Psoas muscle (tissue), 8 donors: Measurements from ENCODE around the gene PLPPR1. TPM values are rescaled to one million over a fixed set of nuclear protein-coding genes. Genes with fewer than 3 reads are reported as not detected.

Experiments
- ATAC-seq, 4 donors: fragments of 200-7000 bp; cut with Tn5 transposase; one replicate each; pipeline ENCODE4 v1.9.1; 2020; ENCODE audit warnings: moderate library complexity in 3 of 4, mild to moderate bottlenecking in 2 of 4
- DNase-seq, 2 donors: peaks; one replicate each; pipeline ENCODE4 v3.0.0-alpha.2; 2020
- H3K27ac ChIP-seq: fragments of 200-600 bp; one replicate; pipeline ENCODE4 v1.8.0; 2022
- H3K27me3 ChIP-seq, 3 donors: fragments of 200-600 bp in 1 of 3; one replicate each; pipeline versions ENCODE4 v1.6.1 to v1.8.0; 2013 to 2022; ENCODE audit warnings: low read length in 2 of 3, mild to moderate bottlenecking in 2 of 3, moderate library complexity in 1 of 3; ENCODE audit not compliant: insufficient read depth in 3 of 3
- H3K36me3 ChIP-seq, 2 donors: fragments of 200-600 bp in 1 of 2; one replicate each; pipeline versions ENCODE4 v1.6.1 to v1.8.0; 2013 to 2022; ENCODE audit warnings: low read depth in 1 of 2, mild to moderate bottlenecking in 1 of 2, moderate library complexity in 1 of 2; ENCODE audit not compliant: insufficient read depth in 1 of 2
- H3K4me1 ChIP-seq: fragments of 200-600 bp; one replicate; pipeline ENCODE4 v1.8.0; 2022
- H3K4me3 ChIP-seq: fragments of 200-600 bp; one replicate; pipeline ENCODE4 v1.8.0; 2022; ENCODE audit warnings: mild to moderate bottlenecking
- H3K9me3 ChIP-seq: fragments of 200-600 bp; one replicate; pipeline ENCODE4 v1.8.0; 2022
- CTCF ChIP-seq: fragments of 200-600 bp; IDR thresholded peaks from one replicate; pipeline ENCODE4 v1.8.0; 2022; ENCODE audit warnings: antibody characterized with exemption
- WGBS, 3 donors: extraction: QIAGEN DNeasy Blood & Tissue Kit; methylation state at CpG; one replicate each; pipeline versions ENCODE4 v1.1.6 to v1.1.7; 2013; 5-methylcytosine and 5-hydroxymethylcytosine counted together
- intact Hi-C, 2 donors: fragments of 100-400 bp; cut with DNase I; formaldehyde crosslinking; loops; one replicate each; pipeline versions ENCODE4 v1.11.0 to v1.14.2; 2022
- polyA plus RNA-seq, 3 donors: library from polyadenylated mRNA; stranded (reverse); fragments of 200-250 nt; gene quantifications; one replicate each; pipeline ENCODE4 v1.2.3, GENCODE V29; 2013
- total RNA-seq, 4 donors: library from RNA; stranded (reverse); fragmentation: NEBNext Ultra II Directional in 2 of 4; extraction: Animal tissue kit (Norgen Biotek cat#: 25700) in 2 of 4; gene quantifications; one replicate each; pipeline versions ENCODE4 v1.2.1 to v1.2.4, GENCODE V29; 2021 to 2023
- donor health status: healthy with polysubstance abuse.
- donor health status: DM: no; HTN: no; CAD: no; lungs with moderate emphysema.
- donor health status: Bipolar disorder and iron deficiency.
- donor health status: healthy.
- donor health status: DM: yes; HTN: yes; CAD: no.
- donor health status: DM: no; HTN: no; CAD: no.
- donor health status: DM: no; HTN: no; CAD: no.
- donor health status: DM: yes; HTN: yes; CAD: no.

PLPPR1 gene
- total and polyA plus RNA-seq, 7 donors: 0.03 to 0.11 TPM; not detected in 5

- ATAC-seq: no peak
- intact Hi-C loops: no loop called here
These were observed 110.6 kb downstream of the PLPPR1 start for GRCh38 chr9:101139082-101139481.

GRCh38 chr9:101140764-101141163 lies 112.2 kb downstream of the PLPPR1 start:
- no peak for TF ChIP-seq CTCF
- no peaks in the 10 kb centered on the region for H3K36me3 ChIP-seq
- H3K9me3 ChIP-seq: no peaks in the 10 kb centered on the region
- H3K4me3 ChIP-seq: no peak overlapping the region
- DNase-seq (no peak), ATAC-seq (no peak)
- intact Hi-C loops: no loop called here
- H3K27ac ChIP-seq: no peak overlapping the region
- no peaks in the 10 kb centered on the region for H3K4me1 ChIP-seq
- WGBS, 3 donors: 31 to 55% (median 37%) methylated on average over 4 of the region's 4 CpGs
- H3K27me3 ChIP-seq: peaks cover 0 to 5% (median 0%) of the 10 kb centered on the region in 3 donors

More at GRCh38 chr9:101139082-101139481, 110.6 kb downstream of the PLPPR1 start:
- Histone ChIP-seq H3K27me3 (peaks cover 0 to 5% (median 0%) of the 10 kb centered on the region in 3 donors), H3K9me3 (no peaks in the 10 kb centered on the region), H3K36me3 (no peaks in the 10 kb centered on the region), H3K4me1 (no peaks in the 10 kb centered on the region), H3K4me3 (no peak overlapping the region), H3K27ac (no peak overlapping the region)
- TF ChIP-seq CTCF: no peak
- 36 to 48% (median 47%) methylated on average over 2 of the region's 2 CpGs for WGBS, 3 donors
- DNase-seq: no peak

DNA sequence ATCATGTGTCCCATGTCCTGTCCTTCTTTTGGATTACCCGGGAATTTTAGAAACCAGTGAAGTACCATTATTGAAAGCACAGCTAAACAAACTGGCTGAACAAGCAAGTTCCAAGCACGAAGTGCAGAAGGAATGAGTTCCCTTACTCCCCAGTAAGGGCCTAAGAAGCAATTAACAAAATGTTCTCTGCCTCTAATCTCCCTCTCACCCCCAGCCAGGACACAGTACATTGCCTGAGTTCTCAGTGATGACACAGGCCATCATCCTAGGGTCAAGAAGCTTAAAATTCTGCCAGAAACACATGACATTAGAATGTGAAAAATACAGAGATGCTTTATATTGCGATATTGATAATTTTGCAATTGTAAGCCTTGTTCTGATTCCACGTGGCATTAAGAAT lies 118.0 kb downstream of the PLPPR1 start:
- no peaks in the 10 kb centered on the region for H3K4me1 ChIP-seq

DNA sequence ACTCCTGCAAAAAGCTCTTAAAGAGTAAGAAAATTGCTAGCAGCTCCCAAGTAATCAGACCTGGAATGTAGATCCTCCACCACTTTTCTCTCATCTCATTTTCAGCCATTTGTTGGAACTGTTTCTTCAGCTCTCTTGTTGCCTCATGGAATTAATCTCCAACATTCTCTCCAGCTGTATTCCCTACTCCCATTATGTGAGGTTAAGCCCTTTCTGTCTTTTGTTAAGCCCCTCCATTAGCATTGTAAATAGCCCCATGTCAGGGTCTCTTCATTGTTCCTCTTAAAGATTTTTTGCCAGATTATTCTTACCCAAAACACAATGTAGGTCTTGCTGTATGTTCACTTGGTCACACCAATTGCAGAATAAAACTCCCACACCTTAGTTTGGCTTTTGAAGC lies 119.8 kb downstream of the PLPPR1 start:
- no peak overlapping the region for H3K4me3 ChIP-seq
- no peaks in the 10 kb centered on the region for H3K9me3 ChIP-seq
- ATAC-seq (no peak), DNase-seq (no peak)
- no peaks in the 10 kb centered on the region for H3K27me3 ChIP-seq
- intact Hi-C loops: no loop called here
- H3K27ac ChIP-seq: no peak overlapping the region
- no peaks in the 10 kb centered on the region for H3K36me3 ChIP-seq
- no peak for TF ChIP-seq CTCF
- no peaks in the 10 kb centered on the region for H3K4me1 ChIP-seq

More for the DNA sequence above, 118.0 kb downstream of the PLPPR1 start:
- intact Hi-C loops: no loop called here
- Histone ChIP-seq H3K27ac (no peak overlapping the region), H3K36me3 (no peaks in the 10 kb centered on the region), H3K4me3 (no peak overlapping the region), H3K27me3 (peaks cover 0 to 2% (median 0%) of the 10 kb centered on the region in 3 donors), H3K9me3 (no peaks in the 10 kb centered on the region)
- no peak for TF ChIP-seq CTCF
- ATAC-seq (no peak), DNase-seq (no peak)
- WGBS, 3 donors: 80 to 83% (median 82%) methylated on average over 4 of the region's 4 CpGs

DNA sequence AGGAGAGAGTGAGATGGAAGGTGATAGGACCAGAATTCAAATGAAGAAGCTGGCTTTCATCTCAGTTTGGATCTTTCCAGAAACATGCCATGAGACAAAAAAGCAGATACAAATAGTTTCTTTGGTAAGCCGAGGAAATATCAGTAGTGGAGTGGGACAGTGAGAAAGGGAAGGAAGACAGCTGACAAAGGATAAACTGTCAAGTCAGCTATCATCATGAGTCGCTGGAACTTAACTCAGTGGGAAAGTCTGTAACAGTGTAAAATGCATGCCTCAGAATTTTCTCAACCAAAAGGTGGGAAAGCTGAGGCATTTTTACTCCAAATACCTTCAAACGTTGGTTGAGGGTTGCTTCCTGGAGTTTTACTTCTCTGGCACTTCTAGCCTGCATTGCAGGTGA lies 129.8 kb downstream of the PLPPR1 start:
- Histone ChIP-seq H3K27me3 (peaks cover 0 to 1% (median 0%) of the 10 kb centered on the region in 3 donors), H3K9me3 (no peaks in the 10 kb centered on the region), H3K27ac (no peak overlapping the region), H3K4me3 (no peak overlapping the region), H3K4me1 (no peaks in the 10 kb centered on the region), H3K36me3 (no peaks in the 10 kb centered on the region)
- TF ChIP-seq CTCF: no peak
- ATAC-seq (no peak), DNase-seq (no peak)
- WGBS, 3 donors: 65 to 76% (median 72%) methylated on average over 3 of the region's 3 CpGs
- intact Hi-C loops: no loop called here
